SK-N-SH (cell line): Measurements from ENCODE around the gene MRPL9. TPM values are rescaled to one million over a fixed set of nuclear protein-coding genes. Genes with fewer than 3 reads are reported as not detected.

Source experiments
- CTCF ChIA-PET: fragments of 300-600, 350-600 bp; formaldehyde crosslinking; extraction: SDS; loops from one replicate; lab custom pipeline; 2021; lab: Yijun Ruan, JAX
- POLR2A ChIA-PET: fragments of 350-600 bp; sonication (Branson Sonifier 250); formaldehyde crosslinking; extraction: SDS; loops from one replicate; lab custom pipeline; 2020; ENCODE audit warnings: antibody characterized with exemption, inconsistent platforms; lab: Yijun Ruan, JAX
- DNase-seq: peaks from one replicate; pipeline ENCODE4 v3.0.0; 2012
- H2AFZ ChIP-seq: fragments of 200-600 bp; sonication (generic); 2 replicates; pipeline ENCODE4 v1.8.1; 2016; ENCODE audit warnings: antibody characterized with exemption, mild to moderate bottlenecking, low read depth
- H3F3A ChIP-seq: fragments of 200-600 bp; sonication (generic); replicated peaks from 2 replicates; pipeline ENCODE3; 2016; ENCODE audit warnings: antibody characterized with exemption, mild to moderate bottlenecking; ENCODE audit not compliant: insufficient read depth
- H3K27ac ChIP-seq, 2 experiments: fragments of 200-500 bp in 1 of 2; fragments of 200-600 bp in 1 of 2; sonication (Bioruptor generic) in 1 of 2; sonication (generic), shearing (Covaris generic) in 1 of 2; 2 replicates each; pipeline versions ENCODE4 v1.5.1 to v1.6.1; 2014 to 2016; ENCODE audit warnings: low read depth in 2 of 2, inconsistent platforms in 1 of 2, low read length in 1 of 2, mild to moderate bottlenecking in 1 of 2, mixed read lengths in 1 of 2
- H3K27me3 ChIP-seq: fragments of 200-600 bp; sonication (generic), shearing (Covaris generic); 2 replicates; pipeline ENCODE4 v1.6.1; 2016; ENCODE audit warnings: mixed run types; ENCODE audit not compliant: insufficient read depth
- H3K36me3 ChIP-seq, 2 experiments: fragments of 200-500 bp in 1 of 2; fragments of 200-600 bp in 1 of 2; sonication (Bioruptor generic) in 1 of 2; sonication (generic) in 1 of 2; replicated peaks in 1 of 2; 2 replicates each; pipeline versions ENCODE3 to v1.5.1; 2014 to 2016; ENCODE audit warnings: low read length in 1 of 2, mild to moderate bottlenecking in 1 of 2; ENCODE audit not compliant: insufficient read depth in 2 of 2, control insufficient read depth in 1 of 2
- H3K4me1 ChIP-seq, 2 experiments: fragments of 200-500 bp in 1 of 2; fragments of 200-600 bp in 1 of 2; sonication (Bioruptor generic) in 1 of 2; sonication (generic), shearing (Covaris generic) in 1 of 2; 2 replicates each; pipeline versions ENCODE4 v1.5.1 to v1.6.1; 2014 to 2016; ENCODE audit warnings: low read depth in 1 of 2, low read length in 1 of 2, mixed run types in 1 of 2; ENCODE audit not compliant: insufficient read depth in 2 of 2, control insufficient read depth in 1 of 2
- H3K4me2 ChIP-seq: fragments of 200-600 bp; sonication (generic), shearing (Covaris generic); 2 replicates; pipeline ENCODE4 v1.6.1; 2017; ENCODE audit warnings: mixed run types
- H3K4me3 ChIP-seq, 2 experiments: fragments of 200-500 bp in 1 of 2; fragments of 200-600 bp in 1 of 2; sonication (Bioruptor generic) in 1 of 2; sonication (generic), shearing (Covaris generic) in 1 of 2; 2 replicates each; pipeline versions ENCODE4 v1.5.1 to v1.8.1; 2014 to 2016; ENCODE audit warnings: low read depth in 2 of 2, inconsistent platforms in 1 of 2, low read length in 1 of 2, mild to moderate bottlenecking in 1 of 2, mixed read lengths in 1 of 2, moderate library complexity in 1 of 2
- H3K79me2 ChIP-seq: fragments of 200-600 bp; sonication (generic); 2 replicates; pipeline ENCODE4 v1.8.1; 2017; ENCODE audit warnings: mild to moderate bottlenecking; ENCODE audit not compliant: insufficient read depth
- H3K9ac ChIP-seq: fragments of 200-600 bp; sonication (generic); 2 replicates; pipeline ENCODE4 v1.6.1; 2017; ENCODE audit warnings: mixed run types
- H3K9me2 ChIP-seq: fragments of 200-600 bp; sonication (generic); 2 replicates; pipeline ENCODE4 v1.6.1; 2017; ENCODE audit warnings: mixed run types
- H3K9me3 ChIP-seq: fragments of 200-600 bp; sonication (generic); 2 replicates; pipeline ENCODE4 v1.6.1; 2017; ENCODE audit warnings: mixed run types, mild to moderate bottlenecking, moderate library complexity
- H4K20me1 ChIP-seq: fragments of 200-600 bp; sonication (generic); 2 replicates; pipeline ENCODE4 v1.6.1; 2017; ENCODE audit warnings: mild to moderate bottlenecking, mixed run types; ENCODE audit not compliant: insufficient read depth
- CHD2 ChIP-seq: fragments of 150-350 bp; IDR thresholded peaks from 2 replicates; pipeline ENCODE4 v1.6.1; 2018; ENCODE audit warnings: low read length; ENCODE audit not compliant: partially characterized antibody
- ELF1 ChIP-seq: IDR thresholded peaks from 2 replicates; pipeline ENCODE4 v1.4.0; 2012
- EP300 ChIP-seq, 2 experiments: IDR thresholded peaks; 2 replicates each; pipeline versions ENCODE4 v1.4.0 to v1.6.1; 2012; ENCODE audit warnings: borderline replicate concordance in 1 of 2, low read depth in 1 of 2, low read length in 1 of 2
- EZH2phosphoT487 ChIP-seq: fragments of 200-600 bp; sonication (generic); IDR thresholded peaks from 2 replicates; pipeline ENCODE4 v1.6.1; 2017; ENCODE audit warnings: low read depth, mixed run types, mild to moderate bottlenecking, antibody characterized with exemption, moderate library complexity, borderline replicate concordance
- FOXJ3 ChIP-seq: sonication (generic); formaldehyde crosslinking; IDR thresholded peaks from 2 replicates; pipeline ENCODE4 v1.5.1; 2020; ENCODE audit warnings: mild to moderate bottlenecking, missing genetic modification reagents
- FOXM1 ChIP-seq: IDR thresholded peaks from 2 replicates; pipeline ENCODE4 v1.4.0; 2012; ENCODE audit warnings: low read depth, mild to moderate bottlenecking
- GABPA ChIP-seq: IDR thresholded peaks from 2 replicates; pipeline ENCODE4 v1.4.0; 2012; ENCODE audit warnings: low read depth, mild to moderate bottlenecking
- JUND ChIP-seq: IDR thresholded peaks from 2 replicates; pipeline ENCODE4 v1.4.0; 2012
- MEF2A ChIP-seq: IDR thresholded peaks from 2 replicates; pipeline ENCODE4 v1.4.0; 2012; ENCODE audit warnings: low read depth, borderline replicate concordance
- MXI1 ChIP-seq: IDR thresholded peaks from 2 replicates; pipeline ENCODE4 v1.6.1; 2012; ENCODE audit warnings: mild to moderate bottlenecking, low read depth, low read length, improper control_type of control experiment
- NRF1 ChIP-seq: IDR thresholded peaks from 2 replicates; pipeline ENCODE4 v1.6.1; 2012; ENCODE audit warnings: low read depth, mild to moderate bottlenecking, low read length
- RAD21 ChIP-seq: IDR thresholded peaks from 2 replicates; pipeline ENCODE4 v1.6.1; 2012; ENCODE audit warnings: mild to moderate bottlenecking, low read length
- RXRA ChIP-seq: IDR thresholded peaks from 2 replicates; pipeline ENCODE4 v1.4.0; 2012; ENCODE audit warnings: low read depth, mild to moderate bottlenecking, borderline replicate concordance
- SMC3 ChIP-seq: IDR thresholded peaks from 2 replicates; pipeline ENCODE4 v1.6.1; 2012; ENCODE audit warnings: low read depth, low read length, improper control_type of control experiment
- TAF1 ChIP-seq: IDR thresholded peaks from 2 replicates; pipeline ENCODE4 v1.6.1; 2012; ENCODE audit warnings: low read depth, mild to moderate bottlenecking, low read length, moderate library complexity, borderline replicate concordance
- TCF12 ChIP-seq: IDR thresholded peaks from 2 replicates; pipeline ENCODE4 v1.4.0; 2012
- WGBS: methylation state at CpG from one replicate; pipeline ENCODE4 v1.1.6; 2017; ENCODE audit warnings: low lambda C conversion rate; 5-methylcytosine and 5-hydroxymethylcytosine counted together
- polyA plus RNA-seq, 3 experiments: library from polyadenylated mRNA; depleted of rRNA; stranded (reverse); fragments of >200 nt; gene quantifications; 2 replicates each; pipeline ENCODE4 v1.2.3, GENCODE V29; 2012
- TF ChIP-seq, protein P1 (sequence below): fragments of 200-600 bp; sonication (generic); IDR thresholded peaks from 2 replicates; pipeline ENCODE4 v1.6.1; 2017; ENCODE audit warnings: antibody characterized with exemption, mild to moderate bottlenecking, moderate library complexity
- TF ChIP-seq, protein P2 (sequence below): IDR thresholded peaks from 2 replicates; pipeline ENCODE4; 2012
- TF ChIP-seq, protein P3 (sequence below): IDR thresholded peaks from 2 replicates; pipeline ENCODE4 v1.4.0; 2012; ENCODE audit warnings: low read depth, borderline replicate concordance
- TF ChIP-seq, protein P4 (sequence below): fragments of 150-350 bp; IDR thresholded peaks from 2 replicates; pipeline ENCODE4 v1.6.1; 2017; ENCODE audit warnings: antibody characterized with exemption, low read length, low read depth, borderline replicate concordance

Gene MRPL9
- polyA plus RNA-seq, 1 of the 3 experiments (the other 2 are of a cell fraction): 76.2 TPM

DNA sequence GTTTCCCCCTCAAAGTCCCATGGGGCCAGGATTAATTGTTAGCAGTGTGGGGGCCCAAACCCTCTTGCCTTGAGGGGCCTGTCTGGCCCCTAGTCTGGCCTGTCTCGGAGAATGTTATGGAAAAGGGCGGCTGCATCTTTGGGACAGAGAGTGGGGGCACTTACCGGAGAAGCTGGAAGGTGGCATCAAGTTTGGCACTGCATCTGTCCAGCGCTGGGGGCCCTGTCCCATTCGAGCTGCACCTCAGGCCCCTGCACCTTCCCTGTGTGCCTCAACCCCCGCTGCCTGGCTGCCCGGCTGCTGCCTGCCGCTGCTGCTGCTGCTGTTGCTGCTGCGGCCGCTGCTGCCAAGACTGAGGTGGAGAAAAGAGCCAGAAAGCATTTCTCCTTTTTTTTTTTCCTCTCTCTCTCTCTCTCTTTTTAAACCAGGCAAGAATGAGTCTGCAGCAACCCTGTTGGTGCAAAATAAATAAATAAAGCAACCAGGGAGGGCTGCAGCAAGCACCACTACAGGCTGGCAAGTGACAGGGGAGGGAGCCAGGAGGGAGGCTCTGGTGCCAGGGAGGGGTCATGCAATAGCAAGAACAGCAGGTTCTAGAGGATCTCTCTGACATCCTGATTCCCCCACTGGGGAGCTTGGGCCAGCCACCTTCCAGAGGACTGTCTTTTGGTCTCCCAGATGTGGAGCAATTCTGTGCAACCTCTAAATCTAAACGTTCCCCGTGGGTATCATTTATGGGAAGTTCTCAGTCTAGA lies 41.9 kb upstream of the MRPL9 start, which contains the start of gene LINGO4 (continued):
- TF ChIP-seq EP300 (IDR thresholded peaks at IDR 0.05; ENCODE audit: borderline replicate concordance in 1 of 2, low read depth in 1 of 2, low read length in 1 of 2) (no peak), MXI1 (no peak)
- TF ChIP-seq, protein P1, sequence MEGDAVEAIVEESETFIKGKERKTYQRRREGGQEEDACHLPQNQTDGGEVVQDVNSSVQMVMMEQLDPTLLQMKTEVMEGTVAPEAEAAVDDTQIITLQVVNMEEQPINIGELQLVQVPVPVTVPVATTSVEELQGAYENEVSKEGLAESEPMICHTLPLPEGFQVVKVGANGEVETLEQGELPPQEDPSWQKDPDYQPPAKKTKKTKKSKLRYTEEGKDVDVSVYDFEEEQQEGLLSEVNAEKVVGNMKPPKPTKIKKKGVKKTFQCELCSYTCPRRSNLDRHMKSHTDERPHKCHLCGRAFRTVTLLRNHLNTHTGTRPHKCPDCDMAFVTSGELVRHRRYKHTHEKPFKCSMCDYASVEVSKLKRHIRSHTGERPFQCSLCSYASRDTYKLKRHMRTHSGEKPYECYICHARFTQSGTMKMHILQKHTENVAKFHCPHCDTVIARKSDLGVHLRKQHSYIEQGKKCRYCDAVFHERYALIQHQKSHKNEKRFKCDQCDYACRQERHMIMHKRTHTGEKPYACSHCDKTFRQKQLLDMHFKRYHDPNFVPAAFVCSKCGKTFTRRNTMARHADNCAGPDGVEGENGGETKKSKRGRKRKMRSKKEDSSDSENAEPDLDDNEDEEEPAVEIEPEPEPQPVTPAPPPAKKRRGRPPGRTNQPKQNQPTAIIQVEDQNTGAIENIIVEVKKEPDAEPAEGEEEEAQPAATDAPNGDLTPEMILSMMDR: no peak
- TF ChIP-seq, protein P2, sequence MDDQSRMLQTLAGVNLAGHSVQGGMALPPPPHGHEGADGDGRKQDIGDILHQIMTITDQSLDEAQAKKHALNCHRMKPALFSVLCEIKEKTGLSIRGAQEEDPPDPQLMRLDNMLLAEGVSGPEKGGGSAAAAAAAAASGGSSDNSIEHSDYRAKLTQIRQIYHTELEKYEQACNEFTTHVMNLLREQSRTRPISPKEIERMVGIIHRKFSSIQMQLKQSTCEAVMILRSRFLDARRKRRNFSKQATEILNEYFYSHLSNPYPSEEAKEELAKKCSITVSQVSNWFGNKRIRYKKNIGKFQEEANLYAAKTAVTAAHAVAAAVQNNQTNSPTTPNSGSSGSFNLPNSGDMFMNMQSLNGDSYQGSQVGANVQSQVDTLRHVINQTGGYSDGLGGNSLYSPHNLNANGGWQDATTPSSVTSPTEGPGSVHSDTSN: no peak

DNA sequence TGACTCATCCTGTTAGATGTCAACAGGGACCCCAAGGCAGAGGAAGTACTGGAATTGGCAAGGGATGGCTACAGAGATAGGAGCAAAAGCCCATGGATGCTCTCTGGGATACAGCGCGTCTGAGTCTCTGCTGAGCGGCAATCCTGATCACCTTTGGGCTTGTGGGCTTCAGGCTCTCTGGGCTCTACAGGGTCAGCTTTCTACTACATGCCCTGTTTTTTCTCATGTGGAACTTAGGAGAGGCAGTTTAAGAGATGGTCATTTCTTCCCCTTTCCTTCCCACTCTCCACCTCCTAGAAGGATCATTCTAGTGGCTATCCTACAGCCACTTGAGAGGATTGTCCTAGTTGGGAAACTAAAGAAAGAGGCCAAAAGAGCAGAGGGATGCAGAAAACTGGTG lies 40.6 kb upstream of the MRPL9 start:
- TF ChIP-seq, protein P3, sequence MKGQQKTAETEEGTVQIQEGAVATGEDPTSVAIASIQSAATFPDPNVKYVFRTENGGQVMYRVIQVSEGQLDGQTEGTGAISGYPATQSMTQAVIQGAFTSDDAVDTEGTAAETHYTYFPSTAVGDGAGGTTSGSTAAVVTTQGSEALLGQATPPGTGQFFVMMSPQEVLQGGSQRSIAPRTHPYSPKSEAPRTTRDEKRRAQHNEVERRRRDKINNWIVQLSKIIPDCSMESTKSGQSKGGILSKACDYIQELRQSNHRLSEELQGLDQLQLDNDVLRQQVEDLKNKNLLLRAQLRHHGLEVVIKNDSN: no peak
- TF ChIP-seq, protein P2: no peak
- no peak for TF ChIP-seq EP300 (IDR thresholded peaks at IDR 0.05; ENCODE audit: borderline replicate concordance in 1 of 2, low read depth in 1 of 2, low read length in 1 of 2)
- TF ChIP-seq MXI1: no peak
- TF ChIP-seq, protein P1: no peak
- no peak for TF ChIP-seq GABPA
- TF ChIP-seq NRF1: no peak
- TF ChIP-seq JUND: no peak
- no peak for TF ChIP-seq TCF12
- TF ChIP-seq RXRA: no peak
- no peak for TF ChIP-seq TAF1
- no peak for TF ChIP-seq FOXM1
- no peak for TF ChIP-seq ELF1
- no peak for TF ChIP-seq EZH2phosphoT487
- TF ChIP-seq, protein P4, sequence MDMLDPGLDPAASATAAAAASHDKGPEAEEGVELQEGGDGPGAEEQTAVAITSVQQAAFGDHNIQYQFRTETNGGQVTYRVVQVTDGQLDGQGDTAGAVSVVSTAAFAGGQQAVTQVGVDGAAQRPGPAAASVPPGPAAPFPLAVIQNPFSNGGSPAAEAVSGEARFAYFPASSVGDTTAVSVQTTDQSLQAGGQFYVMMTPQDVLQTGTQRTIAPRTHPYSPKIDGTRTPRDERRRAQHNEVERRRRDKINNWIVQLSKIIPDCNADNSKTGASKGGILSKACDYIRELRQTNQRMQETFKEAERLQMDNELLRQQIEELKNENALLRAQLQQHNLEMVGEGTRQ: no peak
- TF ChIP-seq SMC3: no peak
- TF ChIP-seq MEF2A: no peak
- TF ChIP-seq CHD2: no peak
- TF ChIP-seq RAD21: no peak
- TF ChIP-seq FOXJ3 (CRISPR knock-in tag): no peak
- TF ChIP-seq, all 33 proteins: peak for 0
- WGBS: 90% methylated on average over 3 of the region's 3 CpGs

More for the DNA sequence above, 40.6 kb upstream of the MRPL9 start:
- Histone ChIP-seq H3K79me2 (no peaks in the 10 kb centered on the region), H3F3A (no peaks in the 10 kb centered on the region), H3K27me3 (peaks cover 45% of the 10 kb centered on the region), H2AFZ (no peak overlapping the region), H3K27ac (peak overlapping the region in 1 of 2 experiments; percentile 95; a peak in 2 of 4 replicates), H3K4me3 (no peak overlapping the region), H3K4me2 (no peak overlapping the region), H3K9me3 (no peaks in the 10 kb centered on the region), H3K9ac (no peak overlapping the region), H3K36me3 (no peaks in the 10 kb centered on the region), H3K4me1 (peaks cover 0 to 66% of the 10 kb centered on the region in 2 experiments; a peak in 2 of 4 replicates), H3K9me2 (no peaks in the 10 kb centered on the region), H4K20me1 (no peaks in the 10 kb centered on the region)
- DNase-seq: no peak
- ChIA-PET POLR2A (interaction anchor here (1.4 kb wide), 1 partner anchor 40 kb away, joined by 4 read pairs; the partner anchor contains the start of gene MRPL9), CTCF (interaction anchor here (2.5 kb wide), 1 partner anchor 15 kb away, joined by 9 read pairs; no protein-coding TSS in a partner anchor)
